HEK293T (cell line): ENCODE measurements around the gene AKAP8L.

Source experiments
- ARNT ChIP-seq: fragments of 450-650 bp; IDR thresholded peaks from 2 replicates; pipeline ENCODE4 v1.6.1; 2017; ENCODE audit warnings: mild to moderate bottlenecking
- BHLHE40 ChIP-seq: fragments of 450-650 bp; IDR thresholded peaks from 2 replicates; pipeline ENCODE4 v1.6.1; 2016; ENCODE audit warnings: mild to moderate bottlenecking, moderate library complexity, borderline replicate concordance
- ELF4 ChIP-seq: fragments of 450-650 bp; IDR thresholded peaks from 2 replicates; pipeline ENCODE4 v1.6.1; 2017; ENCODE audit warnings: antibody characterized with exemption
- FOXA1 ChIP-seq: fragments of 450-650 bp; IDR thresholded peaks from 2 replicates; pipeline ENCODE4 v1.6.1; 2016; ENCODE audit warnings: mild to moderate bottlenecking
- FOXM1 ChIP-seq: fragments of 450-650 bp; IDR thresholded peaks from 2 replicates; pipeline ENCODE4 v1.6.1; 2017; ENCODE audit warnings: mild to moderate bottlenecking, borderline replicate concordance
- HDGF ChIP-seq: fragments of 450-650 bp; IDR thresholded peaks from 2 replicates; pipeline ENCODE4 v1.6.1; 2017; ENCODE audit warnings: antibody characterized with exemption, borderline replicate concordance
- L3MBTL2 ChIP-seq: fragments of 450-650 bp; conservative IDR thresholded peaks from 2 replicates; pipeline ENCODE4 v1.6.1; 2016; ENCODE audit warnings: mild to moderate bottlenecking
- LEF1 ChIP-seq: fragments of 450-650 bp; IDR thresholded peaks from 2 replicates; pipeline ENCODE4 v1.6.1; 2017; ENCODE audit warnings: mild to moderate bottlenecking, borderline replicate concordance
- NFRKB ChIP-seq: fragments of 450-650 bp; IDR thresholded peaks from 2 replicates; pipeline ENCODE4 v1.6.1; 2016; ENCODE audit warnings: mild to moderate bottlenecking, moderate library complexity
- SP1 ChIP-seq: fragments of 450-650 bp; IDR thresholded peaks from 2 replicates; pipeline ENCODE4 v1.6.1; 2017
- SUZ12 ChIP-seq: fragments of 450-650 bp; IDR thresholded peaks from 2 replicates; pipeline ENCODE4 v1.6.1; 2016; ENCODE audit warnings: mild to moderate bottlenecking
- TARDBP ChIP-seq: fragments of 450-650 bp; IDR thresholded peaks from 2 replicates; pipeline ENCODE4 v1.6.1; 2016
- ZNF384 ChIP-seq: fragments of 450-650 bp; IDR thresholded peaks from 2 replicates; pipeline ENCODE4 v1.6.1; 2016
- TF ChIP-seq, protein P1 (sequence below): fragments of 450-650 bp; IDR thresholded peaks from 2 replicates; pipeline ENCODE4 v1.6.1; 2016

DNA sequence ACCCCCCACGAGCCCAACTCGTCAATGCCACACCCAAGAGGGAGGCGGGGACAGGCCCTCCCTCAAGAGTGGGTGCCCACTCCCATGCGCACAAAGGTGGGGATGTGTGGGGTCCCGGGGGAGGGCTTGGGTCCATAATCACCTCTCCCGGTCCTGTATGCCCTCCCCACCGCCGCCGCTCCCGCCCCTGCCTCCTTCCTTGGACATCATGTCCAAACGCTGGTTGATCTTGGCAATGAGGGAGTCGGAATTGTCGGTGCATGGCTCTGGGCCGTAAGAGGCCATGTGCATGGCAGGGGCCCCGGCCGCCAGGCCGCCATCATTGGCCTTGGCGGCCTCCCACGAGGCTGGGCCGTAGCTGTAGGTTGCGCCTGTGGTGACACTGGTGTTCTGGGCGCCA lies 45.1 kb downstream of the AKAP8L start:
- no peak for TF ChIP-seq SP1
- TF ChIP-seq, protein P1, sequence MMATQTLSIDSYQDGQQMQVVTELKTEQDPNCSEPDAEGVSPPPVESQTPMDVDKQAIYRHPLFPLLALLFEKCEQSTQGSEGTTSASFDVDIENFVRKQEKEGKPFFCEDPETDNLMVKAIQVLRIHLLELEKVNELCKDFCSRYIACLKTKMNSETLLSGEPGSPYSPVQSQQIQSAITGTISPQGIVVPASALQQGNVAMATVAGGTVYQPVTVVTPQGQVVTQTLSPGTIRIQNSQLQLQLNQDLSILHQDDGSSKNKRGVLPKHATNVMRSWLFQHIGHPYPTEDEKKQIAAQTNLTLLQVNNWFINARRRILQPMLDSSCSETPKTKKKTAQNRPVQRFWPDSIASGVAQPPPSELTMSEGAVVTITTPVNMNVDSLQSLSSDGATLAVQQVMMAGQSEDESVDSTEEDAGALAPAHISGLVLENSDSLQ = no peak
- no peak for TF ChIP-seq FOXM1
- no peak for TF ChIP-seq ELF4
- no peak for TF ChIP-seq ZNF384
- TF ChIP-seq TARDBP = no peak
- TF ChIP-seq LEF1 = no peak
- no peak for TF ChIP-seq ARNT
- no peak for TF ChIP-seq BHLHE40
- TF ChIP-seq HDGF = no peak
- TF ChIP-seq L3MBTL2 = no peak
- TF ChIP-seq SUZ12 = no peak
- TF ChIP-seq FOXA1 = no peak
- no peak for TF ChIP-seq NFRKB
